Immature natural killer cell (primary cell): ENCODE results near the gene CEP170B. TPM values are rescaled to one million over a fixed set of nuclear protein-coding genes. Genes with fewer than 3 reads are reported as not detected.

Experiments
- DNase-seq, 3 donors: peaks; one replicate each; pipeline ENCODE4 v3.0.0; 2022; ENCODE audit warnings: mixed read lengths in 1 of 3
- H3K27ac Mint-ChIP-seq, 6 donors: one replicate each; pipeline ENCODE4 v1.8.0; 2020; ENCODE audit warnings: mixed read lengths in 6 of 6, mild to moderate bottlenecking in 5 of 6, inconsistent platforms in 4 of 6, moderate library complexity in 3 of 6
- H3K27me3 Mint-ChIP-seq, 3 donors: one replicate each; pipeline ENCODE4 v1.8.0; 2020 to 2021; ENCODE audit warnings: low read depth in 3 of 3, mild to moderate bottlenecking in 3 of 3, mixed read lengths in 3 of 3, moderate library complexity in 3 of 3, inconsistent platforms in 1 of 3
- H3K36me3 Mint-ChIP-seq, 3 donors: one replicate each; pipeline ENCODE4 v1.8.0; 2020; ENCODE audit warnings: mixed read lengths in 3 of 3, inconsistent platforms in 2 of 3, mild to moderate bottlenecking in 2 of 3
- H3K4me1 Mint-ChIP-seq, 2 donors: one replicate each; pipeline ENCODE4 v1.8.0; 2020; ENCODE audit warnings: inconsistent platforms in 2 of 2, mild to moderate bottlenecking in 2 of 2, mixed read lengths in 2 of 2, moderate library complexity in 1 of 2
- H3K4me3 Mint-ChIP-seq, 5 donors: one replicate each; pipeline ENCODE4 v1.8.0; 2020; ENCODE audit warnings: mild to moderate bottlenecking in 5 of 5, mixed read lengths in 5 of 5, inconsistent platforms in 3 of 5, moderate library complexity in 3 of 5
- H3K9me3 Mint-ChIP-seq, 6 donors: one replicate each; pipeline ENCODE4 v1.8.0; 2020; ENCODE audit warnings: mild to moderate bottlenecking in 6 of 6, mixed read lengths in 6 of 6, inconsistent platforms in 4 of 6, moderate library complexity in 3 of 6
- polyA plus RNA-seq, 3 donors: library from polyadenylated mRNA; unstranded; fragments of 300-500 nt; fragmentation: Illumina TruSeq; gene quantifications; one replicate each; pipeline ENCODE4 v1.2.3, GENCODE V29; 2021

The CEP170B gene
- not detected for polyA plus RNA-seq

GRCh38 chr14:104865081-104865630 lies at the start of gene CEP170B:
TSS of gene CEP170B (plus strand) at chr14:104865268. CDS start at chr14:104868451, 3,183 bp downstream.
- DNase-seq: peak in 1 of 3 donors; percentile 15
- Mint-ChIP-seq H3K9me3 (no peaks in the 10 kb centered on the region), H3K27me3 (peaks cover 7 to 14% (median 9%) of the 10 kb centered on the region in 3 donors), H3K4me3 (peak within 1 kb of the TSS; percentile 27 to 59 (median 52)), H3K4me1 (peaks cover 0 to 8% of the 10 kb centered on the region in 2 donors), H3K36me3 (no peaks in the 10 kb centered on the region), H3K27ac (no peak within 1 kb of the TSS)

DNA sequence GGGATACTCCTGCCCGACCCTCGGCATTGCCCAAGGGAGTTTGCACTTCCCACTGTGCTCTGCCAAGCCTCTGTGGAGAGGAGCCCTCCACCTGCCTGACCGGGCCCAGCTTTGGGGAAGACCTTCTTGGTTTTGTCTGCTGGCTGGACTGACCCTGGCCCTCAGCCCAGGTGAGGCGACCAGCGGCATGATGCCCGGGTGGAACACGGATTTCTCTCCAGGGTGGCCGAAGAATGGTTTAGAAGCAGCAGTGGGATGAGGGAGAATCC lies 48.5 kb upstream of the CEP170B start:
- H3K4me3 Mint-ChIP-seq: peak overlapping the region; percentile 87 to 95 (median 88)
- H3K4me1 Mint-ChIP-seq: peaks cover 21% of the 10 kb centered on the region in 2 donors
- H3K27ac Mint-ChIP-seq: peak overlapping the region; percentile 89 to 97 (median 94)
- H3K27me3 Mint-ChIP-seq: peaks cover 0 to 2% (median 2%) of the 10 kb centered on the region in 3 donors
- H3K9me3 Mint-ChIP-seq: no peaks in the 10 kb centered on the region
- DNase-seq: no peak
- no peaks in the 10 kb centered on the region for H3K36me3 Mint-ChIP-seq

DNA sequence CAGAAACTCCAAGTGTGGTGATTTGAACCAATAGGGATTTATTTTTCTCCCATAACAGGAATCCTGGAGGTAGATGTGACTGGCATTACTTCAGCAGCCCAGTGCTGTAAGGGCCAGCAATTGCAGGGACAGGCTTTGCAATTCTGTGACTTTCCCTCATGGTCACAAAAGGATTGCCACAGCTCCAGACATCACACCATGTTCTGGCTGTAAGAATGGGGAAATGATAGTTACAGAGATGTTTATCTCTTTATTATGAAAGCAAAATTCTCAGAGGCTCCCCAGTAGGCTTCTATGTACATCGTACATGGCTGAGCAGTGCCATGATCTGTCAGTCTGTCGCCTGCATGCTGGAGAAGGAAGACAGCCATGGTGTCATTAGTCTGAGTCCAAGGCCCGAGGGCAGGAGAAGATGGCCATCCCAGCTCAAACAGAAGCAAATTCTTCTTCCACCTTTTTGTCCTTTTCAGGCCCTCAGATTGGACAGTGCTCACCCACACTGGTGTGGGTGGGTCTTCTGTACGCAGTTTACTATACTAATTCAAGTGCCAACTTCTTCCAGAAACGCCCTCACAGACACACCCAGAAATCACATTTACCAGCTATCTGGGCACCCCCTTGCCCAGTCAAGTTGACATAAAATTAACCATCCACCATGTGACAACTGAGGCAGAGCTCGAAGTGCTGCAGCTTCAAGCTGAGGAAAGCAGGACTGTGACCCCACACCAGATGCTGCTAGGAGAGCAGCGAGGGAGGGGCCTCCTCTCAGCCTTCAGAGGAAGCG lies 46.9 kb upstream of the CEP170B start:
- no peak for DNase-seq
- peak overlapping the region in 1 of 6 donors; percentile 68 for H3K27ac Mint-ChIP-seq
- H3K36me3 Mint-ChIP-seq: no peaks in the 10 kb centered on the region
- no peaks in the 10 kb centered on the region for H3K9me3 Mint-ChIP-seq
- H3K27me3 Mint-ChIP-seq: peaks cover 0 to 2% (median 2%) of the 10 kb centered on the region in 3 donors
- peaks cover 21% of the 10 kb centered on the region in 2 donors for H3K4me1 Mint-ChIP-seq
- H3K4me3 Mint-ChIP-seq: no peak overlapping the region

GRCh38 chr14:104818714-104819161 lies 46.3 kb upstream of the CEP170B start:
- no peak for DNase-seq
- H3K9me3 Mint-ChIP-seq: no peaks in the 10 kb centered on the region
- peaks cover 0 to 2% (median 2%) of the 10 kb centered on the region in 3 donors for H3K27me3 Mint-ChIP-seq
- H3K4me1 Mint-ChIP-seq: peaks cover 16 to 17% of the 10 kb centered on the region in 2 donors
- H3K4me3 Mint-ChIP-seq: no peak overlapping the region
- no peaks in the 10 kb centered on the region for H3K36me3 Mint-ChIP-seq
- no peak overlapping the region for H3K27ac Mint-ChIP-seq

- peaks cover 0 to 2% (median 2%) of the 10 kb centered on the region in 3 donors for H3K27me3 Mint-ChIP-seq
- peak overlapping the region in 1 of 6 donors; percentile 40 for H3K27ac Mint-ChIP-seq
- no peaks in the 10 kb centered on the region for H3K9me3 Mint-ChIP-seq
- DNase-seq: no peak
- no peak overlapping the region for H3K4me3 Mint-ChIP-seq
- peaks cover 0 to under 1% (median 0%) of the 10 kb centered on the region in 3 donors for H3K36me3 Mint-ChIP-seq
- peaks cover 12% of the 10 kb centered on the region in 2 donors for H3K4me1 Mint-ChIP-seq
Observed at GRCh38 chr14:104819361-104819781, 45.7 kb upstream of the CEP170B start.

DNA sequence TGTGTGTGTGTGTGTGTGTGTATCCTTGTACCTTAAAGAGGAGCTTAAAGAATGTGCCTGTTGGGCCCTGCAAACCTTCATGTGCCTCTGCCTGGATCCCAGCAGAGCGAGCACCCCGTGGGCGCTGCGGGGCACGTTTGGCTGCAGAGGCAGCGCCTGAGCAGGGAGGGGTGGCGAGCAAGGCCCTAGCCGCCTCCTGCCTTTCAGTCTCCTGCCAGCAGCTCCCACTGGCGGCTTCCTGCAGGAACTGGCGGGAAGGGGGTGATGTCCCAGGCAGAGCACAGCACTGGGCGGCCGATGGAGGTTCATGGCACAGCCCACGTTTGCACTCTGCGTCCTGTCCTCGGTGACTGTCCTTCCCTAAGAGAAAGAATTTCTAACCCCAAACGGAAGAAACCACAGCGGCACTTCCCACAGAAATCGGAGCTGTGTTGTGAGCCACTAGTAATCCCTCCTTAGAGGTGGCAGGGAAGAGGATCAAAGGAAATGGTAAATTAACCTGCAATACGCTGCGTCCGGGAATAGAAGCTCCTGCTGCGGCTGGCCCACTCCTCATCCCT lies 44.3 kb upstream of the CEP170B start:
- Mint-ChIP-seq H3K27ac (no peak overlapping the region), H3K9me3 (no peaks in the 10 kb centered on the region), H3K4me1 (peaks cover 17 to 23% of the 10 kb centered on the region in 2 donors), H3K36me3 (peaks cover 0 to 3% (median 0%) of the 10 kb centered on the region in 3 donors), H3K27me3 (peaks cover 6 to 14% (median 9%) of the 10 kb centered on the region in 3 donors), H3K4me3 (no peak overlapping the region)
- no peak for DNase-seq

DNA sequence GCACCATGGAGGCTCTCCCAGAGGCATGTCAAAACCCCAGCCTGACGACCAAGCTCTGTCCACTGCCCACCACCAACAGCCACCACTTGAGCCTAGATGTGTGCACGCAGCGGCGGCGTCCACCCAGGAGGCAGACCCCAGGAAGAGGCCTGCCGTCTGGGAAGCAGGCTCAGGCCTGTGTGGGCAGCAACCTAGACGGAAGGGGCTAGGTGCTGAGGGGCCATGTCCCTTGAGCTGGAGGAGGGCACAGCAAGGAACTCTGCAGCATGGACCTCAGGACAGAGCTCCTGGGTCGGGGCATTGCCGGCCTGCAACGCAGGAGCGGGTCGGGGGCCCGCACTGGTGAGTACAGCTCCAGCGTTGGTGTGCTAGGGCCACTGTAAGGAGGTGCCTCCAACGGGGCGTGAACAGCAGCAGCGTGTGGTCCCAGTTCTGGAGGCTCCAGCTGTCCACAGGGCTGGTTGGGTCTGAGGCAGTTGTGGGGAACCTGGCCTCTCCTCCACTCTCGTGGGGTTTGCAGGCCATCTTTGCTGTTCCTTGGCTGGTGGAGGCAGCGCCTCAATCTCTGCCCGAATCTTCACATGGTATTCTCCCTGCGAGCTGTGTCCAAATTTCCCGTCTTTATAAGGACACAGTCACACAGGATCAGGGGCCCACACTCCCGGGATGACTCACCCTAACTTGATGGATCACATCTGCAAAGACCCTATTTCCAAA lies 43.7 kb upstream of the CEP170B start:
- H3K9me3 Mint-ChIP-seq: no peaks in the 10 kb centered on the region

DNA sequence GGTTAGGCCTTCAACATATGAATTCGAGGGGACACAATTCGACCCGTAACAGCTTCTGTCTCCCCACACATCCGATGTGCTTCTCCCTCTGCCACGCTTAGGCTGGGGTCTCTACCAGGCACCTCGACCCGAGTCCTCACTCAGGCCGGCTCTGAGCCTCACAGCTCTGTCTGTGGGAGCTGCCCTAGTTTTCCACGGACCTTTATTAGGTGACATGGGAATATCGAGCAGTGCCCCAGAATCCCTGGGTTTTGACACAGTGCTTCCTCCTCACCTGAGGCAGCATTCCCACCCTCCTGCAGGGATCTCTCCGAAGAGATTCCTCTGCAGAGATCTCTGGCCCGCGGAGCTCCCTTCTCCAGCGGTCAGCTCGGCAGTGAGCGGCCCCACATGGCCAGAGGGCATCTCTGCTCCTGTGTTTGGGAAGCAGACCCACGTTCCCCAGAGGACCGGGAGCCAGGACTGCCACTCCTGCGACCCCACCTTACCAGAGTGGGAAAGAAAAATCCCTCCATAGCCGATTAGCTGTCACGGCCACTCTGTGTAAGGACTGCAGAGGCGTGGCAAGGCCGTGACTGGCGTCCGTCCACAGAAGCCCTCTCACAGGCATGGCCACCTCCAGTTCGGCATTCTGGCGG lies 43.0 kb upstream of the CEP170B start:
- Mint-ChIP-seq H3K4me1 (peaks cover 18 to 21% of the 10 kb centered on the region in 2 donors), H3K9me3 (no peaks in the 10 kb centered on the region), H3K27me3 (peaks cover 8 to 14% (median 11%) of the 10 kb centered on the region in 3 donors), H3K27ac (no peak overlapping the region), H3K4me3 (no peak overlapping the region), H3K36me3 (peaks cover 0 to 3% (median 0%) of the 10 kb centered on the region in 3 donors)
- DNase-seq: no peak

More for the DNA sequence above, 43.7 kb upstream of the CEP170B start:
- Mint-ChIP-seq H3K27ac (no peak overlapping the region), H3K4me1 (peaks cover 21 to 25% of the 10 kb centered on the region in 2 donors), H3K27me3 (peaks cover 6 to 14% (median 11%) of the 10 kb centered on the region in 3 donors), H3K4me3 (no peak overlapping the region), H3K36me3 (peaks cover 0 to 3% (median 0%) of the 10 kb centered on the region in 3 donors)
- DNase-seq: no peak

DNA sequence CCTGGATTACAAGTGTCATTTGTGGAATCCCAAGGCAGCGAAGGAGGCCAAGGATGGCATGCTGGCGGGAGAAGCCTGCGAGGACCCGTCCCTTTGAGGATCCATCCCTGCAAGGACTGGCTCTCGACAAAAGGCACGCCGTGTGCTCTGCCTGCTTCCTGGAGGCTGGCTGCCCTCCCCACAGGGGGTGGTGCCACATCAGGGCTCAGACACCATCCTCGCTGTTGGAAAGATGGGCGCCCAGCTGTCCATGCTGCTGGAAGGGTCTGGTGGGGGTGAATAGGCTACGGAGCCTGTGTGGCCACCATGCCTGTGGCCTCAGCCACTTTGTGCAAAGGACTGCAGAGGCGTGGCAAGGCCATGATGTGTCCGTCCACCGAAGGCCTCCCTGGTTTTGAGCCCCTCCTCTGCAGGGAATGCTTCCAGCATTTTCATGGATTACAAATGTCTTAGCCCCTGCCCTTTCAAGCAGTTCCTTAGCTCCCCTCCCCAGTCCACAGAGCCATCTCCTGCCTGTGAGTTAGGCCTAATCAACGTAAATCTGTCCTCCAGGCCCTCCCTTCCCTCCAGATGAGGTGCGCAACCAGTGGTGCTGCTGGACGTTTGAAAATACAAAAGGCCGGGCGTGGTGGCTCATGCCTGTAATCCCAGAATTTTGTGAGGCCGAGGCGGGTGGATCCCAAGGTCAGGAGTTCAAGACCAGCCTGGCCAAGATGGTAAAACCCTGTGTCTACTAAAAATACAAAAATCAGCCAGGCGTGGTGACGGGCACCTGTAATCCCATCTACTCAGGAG lies 42.0 kb upstream of the CEP170B start:
- Mint-ChIP-seq H3K27me3 (peaks cover 10 to 14% (median 11%) of the 10 kb centered on the region in 3 donors), H3K9me3 (no peaks in the 10 kb centered on the region), H3K27ac (no peak overlapping the region), H3K4me1 (peaks cover 23 to 25% of the 10 kb centered on the region in 2 donors), H3K4me3 (no peak overlapping the region), H3K36me3 (peaks cover 0 to 3% (median 0%) of the 10 kb centered on the region in 3 donors)
- DNase-seq: no peak

- Mint-ChIP-seq H3K9me3 (no peaks in the 10 kb centered on the region), H3K4me1 (peaks cover 23 to 25% of the 10 kb centered on the region in 2 donors), H3K36me3 (peaks cover 0 to 3% (median 0%) of the 10 kb centered on the region in 3 donors), H3K27me3 (peaks cover 10 to 14% (median 11%) of the 10 kb centered on the region in 3 donors), H3K27ac (peak overlapping the region in 3 of 6 donors; percentile 29 to 70 (median 31)), H3K4me3 (peak overlapping the region; percentile 62 to 85 (median 82))
- DNase-seq: no peak
Observed at GRCh38 chr14:104824353-104824997, 40.6 kb upstream of the CEP170B start.

GRCh38 chr14:104826189-104826860 lies 38.7 kb upstream of the CEP170B start:
- peak overlapping the region; percentile 62 to 85 (median 82) for H3K4me3 Mint-ChIP-seq
- peaks cover 23 to 25% of the 10 kb centered on the region in 2 donors for H3K4me1 Mint-ChIP-seq
- H3K27ac Mint-ChIP-seq: peak overlapping the region in 1 of 6 donors; percentile 35
- no peaks in the 10 kb centered on the region for H3K9me3 Mint-ChIP-seq
- DNase-seq: peak; percentile 92 to 93 (median 93)
- peaks cover 0 to 3% (median 0%) of the 10 kb centered on the region in 3 donors for H3K36me3 Mint-ChIP-seq
- H3K27me3 Mint-ChIP-seq: peaks cover 10 to 12% (median 11%) of the 10 kb centered on the region in 3 donors

DNA sequence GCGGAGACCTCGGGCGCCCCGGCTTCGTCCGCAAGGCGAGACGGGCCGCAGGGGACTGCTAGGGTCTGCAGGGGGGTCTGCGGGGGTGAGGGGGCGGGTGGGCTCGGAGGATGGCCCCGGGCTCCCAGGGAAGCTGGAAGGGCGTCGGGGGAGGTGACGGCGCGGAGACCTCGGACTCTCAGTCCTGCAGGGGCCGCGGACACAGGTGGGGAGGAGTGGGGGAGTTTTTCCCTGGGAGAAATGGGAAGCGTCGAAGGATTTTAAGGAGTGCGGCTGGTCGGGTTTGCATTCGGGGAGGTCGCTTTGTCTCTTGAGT lies 38.2 kb upstream of the CEP170B start:
- no peak for DNase-seq
- H3K27me3 Mint-ChIP-seq: peaks cover 10 to 12% (median 11%) of the 10 kb centered on the region in 3 donors
- H3K4me1 Mint-ChIP-seq: peaks cover 23 to 25% of the 10 kb centered on the region in 2 donors
- H3K27ac Mint-ChIP-seq: no peak overlapping the region
- peak overlapping the region; percentile 75 to 84 (median 78) for H3K4me3 Mint-ChIP-seq
- peaks cover 0 to 3% (median 0%) of the 10 kb centered on the region in 3 donors for H3K36me3 Mint-ChIP-seq
- H3K9me3 Mint-ChIP-seq: no peaks in the 10 kb centered on the region
